Effector CD4-positive, alpha-beta T cell (primary cell): ENCODE results near the gene ATP6V1G2.
A peak's percentile ranks its signal among the peaks of the same experiment; 100 is the strongest.
"Not testable (repeated sequence)": the region's sequence is repeated elsewhere in the genome, so short reads cannot be mapped to it uniquely, and the experiment has no call there.

Source experiments
- DNase-seq: peaks from one replicate; pipeline ENCODE4 v3.0.0-alpha.2; 2020

ATP6V1G2 gene

GRCh38 chr6:31528821-31529328, 17.5 kb downstream of the ATP6V1G2 start, which contains the start of gene MCCD1:
Gene MCCD1, plus strand, starts transcription at chr6:31528962. Its CDS starts 53 bp downstream, at chr6:31529015.
- DNase-seq: no peak

GRCh38 chr6:31528307-31528777, 18.1 kb downstream of the ATP6V1G2 start:
- no peak for DNase-seq

- DNase-seq: no peak
Measured at GRCh38 chr6:31525932-31526591, 20.3 kb downstream of the ATP6V1G2 start.

GRCh38 chr6:31525553-31525931, 20.9 kb downstream of the ATP6V1G2 start:
- DNase-seq: no peak

- DNase-seq: no peak
Measured at GRCh38 chr6:31521835-31522234, 24.6 kb downstream of the ATP6V1G2 start.

- no peak for DNase-seq
Measured at GRCh38 chr6:31513456-31514165, 32.8 kb downstream of the ATP6V1G2 start.

- no peak for DNase-seq
Measured at GRCh38 chr6:31510007-31510406, 36.4 kb downstream of the ATP6V1G2 start.

GRCh38 chr6:31509036-31509435, 37.4 kb downstream of the ATP6V1G2 start:
- not testable (repeated sequence) for DNase-seq

GRCh38 chr6:31502586-31502985, 43.8 kb downstream of the ATP6V1G2 start:
- DNase-seq: no peak

- not testable (repeated sequence) for DNase-seq
Measured at GRCh38 chr6:31499648-31500047, 46.8 kb downstream of the ATP6V1G2 start.

- no peak for DNase-seq
Measured at GRCh38 chr6:31498748-31499147, 47.7 kb downstream of the ATP6V1G2 start.

GRCh38 chr6:31497531-31498476, 48.6 kb downstream of the ATP6V1G2 start, which contains the start of gene MICB:
Gene MICB, plus strand, starts transcription at chr6:31498145. Its CDS starts 49 bp downstream, at chr6:31498194.
- DNase-seq: peak; percentile 88

GRCh38 chr6:31496826-31497225, 49.6 kb downstream of the ATP6V1G2 start:
- DNase-seq: not testable (repeated sequence)

GRCh38 chr6:31495580-31495979, 50.8 kb downstream of the ATP6V1G2 start:
- DNase-seq: no peak
